ENCODE results near the gene KIF13A.

DNA sequence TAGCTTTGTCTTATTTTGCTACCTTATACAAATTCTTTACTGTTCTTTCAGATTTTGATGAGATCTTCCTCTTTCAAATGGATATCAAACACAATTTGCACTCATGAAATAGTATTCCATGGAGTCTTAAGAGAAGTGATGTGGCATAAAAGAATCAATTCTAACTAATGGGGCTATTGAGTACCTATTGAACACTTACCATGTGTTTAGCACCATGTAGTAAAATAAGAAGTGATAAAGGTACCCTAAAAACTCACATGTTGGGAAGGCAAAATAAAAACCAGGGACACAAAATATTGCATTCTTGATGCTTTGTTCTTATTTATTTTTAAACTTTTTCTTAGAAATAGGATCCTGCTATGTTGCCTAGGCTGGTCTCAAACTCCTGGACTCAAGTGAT lies 56.2 kb downstream of the KIF13A start:
- TF ChIP-seq, protein P1, sequence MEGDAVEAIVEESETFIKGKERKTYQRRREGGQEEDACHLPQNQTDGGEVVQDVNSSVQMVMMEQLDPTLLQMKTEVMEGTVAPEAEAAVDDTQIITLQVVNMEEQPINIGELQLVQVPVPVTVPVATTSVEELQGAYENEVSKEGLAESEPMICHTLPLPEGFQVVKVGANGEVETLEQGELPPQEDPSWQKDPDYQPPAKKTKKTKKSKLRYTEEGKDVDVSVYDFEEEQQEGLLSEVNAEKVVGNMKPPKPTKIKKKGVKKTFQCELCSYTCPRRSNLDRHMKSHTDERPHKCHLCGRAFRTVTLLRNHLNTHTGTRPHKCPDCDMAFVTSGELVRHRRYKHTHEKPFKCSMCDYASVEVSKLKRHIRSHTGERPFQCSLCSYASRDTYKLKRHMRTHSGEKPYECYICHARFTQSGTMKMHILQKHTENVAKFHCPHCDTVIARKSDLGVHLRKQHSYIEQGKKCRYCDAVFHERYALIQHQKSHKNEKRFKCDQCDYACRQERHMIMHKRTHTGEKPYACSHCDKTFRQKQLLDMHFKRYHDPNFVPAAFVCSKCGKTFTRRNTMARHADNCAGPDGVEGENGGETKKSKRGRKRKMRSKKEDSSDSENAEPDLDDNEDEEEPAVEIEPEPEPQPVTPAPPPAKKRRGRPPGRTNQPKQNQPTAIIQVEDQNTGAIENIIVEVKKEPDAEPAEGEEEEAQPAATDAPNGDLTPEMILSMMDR (IDR thresholded peaks at IDR 0.05) = no peak
- TF ChIP-seq POLR2A (IDR thresholded peaks at IDR 0.05; ENCODE audit: low read depth) (no peak), POLR2AphosphoS5 (IDR thresholded peaks at IDR 0.05) (no peak), EP300 (IDR thresholded peaks at IDR 0.05) (no peak)
